ENCODE measurements around the gene SLC30A7. TPM values are rescaled to one million over a fixed set of nuclear protein-coding genes. Genes with fewer than 3 reads are reported as not detected.

The SLC30A7 gene
- total RNA-seq, 1 donor from 2014 or later, result 35.1 TPM

DNA sequence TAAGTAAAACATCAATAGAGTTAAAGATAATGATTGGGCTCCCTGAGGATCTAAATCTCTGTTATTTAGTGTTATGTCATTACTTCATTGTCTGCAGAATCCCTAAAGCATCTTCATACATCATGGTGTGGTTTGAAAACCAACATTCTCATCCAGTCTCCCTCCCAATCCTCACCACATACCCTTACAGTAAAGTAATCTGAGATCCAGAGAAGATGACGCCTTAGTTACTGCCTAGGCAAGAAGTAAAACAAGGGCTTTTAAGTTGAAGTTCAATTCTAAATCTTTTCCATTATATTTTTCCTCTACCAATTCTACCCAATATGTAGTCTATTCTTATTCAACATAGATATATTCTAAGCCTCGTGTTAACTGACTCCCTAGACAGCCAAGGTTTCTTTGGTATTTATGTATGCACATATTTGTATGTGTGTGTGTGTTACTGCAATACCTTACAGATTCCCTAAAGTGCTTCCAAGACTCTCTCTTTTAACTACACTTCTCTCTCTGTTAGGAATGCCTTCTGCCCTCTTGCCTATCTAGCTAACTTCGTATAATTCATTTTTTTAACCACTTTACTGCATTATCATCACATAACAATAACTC lies 112.4 kb downstream of the SLC30A7 start:
- intact Hi-C loops (cut with DNase I), result no loop called here
- Histone ChIP-seq H3K4me1 (peaks cover 17% of the 10 kb centered on the region), H3K27ac (no peak overlapping the region), H3K4me3 (no peak overlapping the region), H3K9me3 (no peaks in the 10 kb centered on the region), H3K27me3 (no peaks in the 10 kb centered on the region), H3K36me3 (peaks cover 12% of the 10 kb centered on the region)
- TF ChIP-seq, protein P1, sequence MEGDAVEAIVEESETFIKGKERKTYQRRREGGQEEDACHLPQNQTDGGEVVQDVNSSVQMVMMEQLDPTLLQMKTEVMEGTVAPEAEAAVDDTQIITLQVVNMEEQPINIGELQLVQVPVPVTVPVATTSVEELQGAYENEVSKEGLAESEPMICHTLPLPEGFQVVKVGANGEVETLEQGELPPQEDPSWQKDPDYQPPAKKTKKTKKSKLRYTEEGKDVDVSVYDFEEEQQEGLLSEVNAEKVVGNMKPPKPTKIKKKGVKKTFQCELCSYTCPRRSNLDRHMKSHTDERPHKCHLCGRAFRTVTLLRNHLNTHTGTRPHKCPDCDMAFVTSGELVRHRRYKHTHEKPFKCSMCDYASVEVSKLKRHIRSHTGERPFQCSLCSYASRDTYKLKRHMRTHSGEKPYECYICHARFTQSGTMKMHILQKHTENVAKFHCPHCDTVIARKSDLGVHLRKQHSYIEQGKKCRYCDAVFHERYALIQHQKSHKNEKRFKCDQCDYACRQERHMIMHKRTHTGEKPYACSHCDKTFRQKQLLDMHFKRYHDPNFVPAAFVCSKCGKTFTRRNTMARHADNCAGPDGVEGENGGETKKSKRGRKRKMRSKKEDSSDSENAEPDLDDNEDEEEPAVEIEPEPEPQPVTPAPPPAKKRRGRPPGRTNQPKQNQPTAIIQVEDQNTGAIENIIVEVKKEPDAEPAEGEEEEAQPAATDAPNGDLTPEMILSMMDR (IDR thresholded peaks at IDR 0.05), result no peak
- DNase-seq (no peak), ATAC-seq (no peak)

GRCh38 chr1:101013776-101014175 lies 117.9 kb downstream of the SLC30A7 start:
- intact Hi-C loops (cut with DNase I), result no loop called here
- DNase-seq, result no peak
- Histone ChIP-seq H3K9me3 (no peaks in the 10 kb centered on the region), H3K4me3 (no peak overlapping the region), H3K27ac (no peak overlapping the region), H3K36me3 (peaks cover 12% of the 10 kb centered on the region), H3K27me3 (no peaks in the 10 kb centered on the region), H3K4me1 (no peaks in the 10 kb centered on the region)
- no peak for ATAC-seq
- TF ChIP-seq, protein P1 (IDR thresholded peaks at IDR 0.05), result no peak

DNA sequence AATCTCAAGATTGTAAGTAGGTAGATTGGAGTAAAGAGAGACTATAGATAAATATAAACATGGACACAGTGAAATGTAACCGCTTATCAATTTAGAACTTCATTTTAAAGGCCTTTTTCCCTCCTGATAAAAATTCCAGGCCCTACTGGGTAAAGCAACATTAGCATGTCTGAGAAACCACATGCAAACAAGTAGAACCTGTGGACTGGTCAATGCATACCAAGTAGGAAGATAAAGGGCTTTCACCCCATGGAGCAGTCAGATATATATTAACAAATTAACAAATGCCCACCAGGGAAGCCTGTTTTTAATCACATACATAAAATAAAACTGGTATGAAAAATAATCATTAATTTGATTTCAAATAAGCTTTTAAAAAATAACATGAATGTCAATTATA lies 121.6 kb downstream of the SLC30A7 start:
- intact Hi-C loops (cut with DNase I), result no loop called here
- Histone ChIP-seq H3K27me3 (no peaks in the 10 kb centered on the region), H3K27ac (no peak overlapping the region), H3K4me1 (no peaks in the 10 kb centered on the region), H3K4me3 (no peak overlapping the region), H3K36me3 (peaks cover 12% of the 10 kb centered on the region), H3K9me3 (no peaks in the 10 kb centered on the region)
- DNase-seq, result no peak
- no peak for ATAC-seq
- TF ChIP-seq, protein P1 (IDR thresholded peaks at IDR 0.05), result no peak

DNA sequence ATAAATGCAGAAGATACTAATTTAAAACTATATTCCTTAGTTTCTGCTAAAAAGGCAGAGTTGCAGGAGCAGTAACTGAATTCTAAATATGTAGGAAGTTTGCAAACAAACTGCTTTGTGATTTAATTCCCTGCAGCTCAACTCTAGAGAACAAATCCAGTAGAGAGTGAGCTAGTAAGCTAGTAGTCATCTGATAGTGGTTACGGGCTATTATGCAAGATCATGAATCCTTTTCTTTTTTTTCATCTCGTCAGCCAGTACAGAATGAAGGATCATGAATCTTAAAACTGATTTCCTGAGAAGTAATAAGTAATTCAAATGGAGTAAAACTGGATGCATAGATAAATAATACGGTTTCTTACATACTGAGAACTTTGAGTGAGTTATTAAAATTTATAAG lies 126.4 kb downstream of the SLC30A7 start:
- H3K27ac ChIP-seq, result no peak overlapping the region
- intact Hi-C loops (cut with DNase I), result no loop called here
- H3K4me1 ChIP-seq, result peaks cover 9% of the 10 kb centered on the region
- H3K27me3 ChIP-seq, result no peaks in the 10 kb centered on the region
- ATAC-seq (no peak), DNase-seq (no peak)
- H3K4me3 ChIP-seq, result no peak overlapping the region
- H3K9me3 ChIP-seq, result no peaks in the 10 kb centered on the region
- peaks cover 3% of the 10 kb centered on the region for H3K36me3 ChIP-seq
- TF ChIP-seq, protein P1 (IDR thresholded peaks at IDR 0.05), result no peak

DNA sequence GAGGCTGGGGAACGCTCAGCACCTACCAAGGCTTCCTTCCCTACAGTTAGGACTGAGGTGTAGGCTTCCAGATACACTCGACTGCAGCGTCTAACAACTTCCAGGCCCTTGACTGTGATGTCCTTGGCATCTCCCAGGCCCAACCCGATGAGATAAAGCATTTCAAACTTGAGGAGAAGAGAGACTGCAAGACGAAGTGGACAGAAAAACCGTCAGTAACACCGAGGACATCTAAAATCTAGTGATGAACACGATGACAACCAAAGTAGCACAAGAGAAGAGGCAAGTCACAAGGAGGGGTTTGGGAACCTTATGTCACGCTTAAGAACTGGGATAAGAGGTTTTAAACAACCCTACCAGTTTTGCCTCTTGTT lies 129.4 kb downstream of the SLC30A7 start:
- Histone ChIP-seq H3K4me1 (peaks cover 13% of the 10 kb centered on the region), H3K9me3 (no peaks in the 10 kb centered on the region), H3K4me3 (peak overlapping the region; percentile 73), H3K36me3 (peaks cover 3% of the 10 kb centered on the region), H3K27ac (peak overlapping the region; percentile 85), H3K27me3 (no peaks in the 10 kb centered on the region)
- ATAC-seq (peak; percentile 52), DNase-seq (no peak)
- intact Hi-C loops (cut with DNase I), result no loop called here
- TF ChIP-seq, protein P1 (IDR thresholded peaks at IDR 0.05), result no peak

Data from upper lobe of right lung (tissue), 1 donor.